GM23248 (cell line): ENCODE results near the gene MYCL. TPM values are rescaled to one million over a fixed set of nuclear protein-coding genes. Genes with fewer than 3 reads are reported as not detected.
A peak's percentile ranks its signal among the peaks of the same experiment; 100 is the strongest.

Experiments
- DNase-seq: peaks from one replicate; pipeline ENCODE4 v3.0.0-alpha.2; 2015
- H2AFZ ChIP-seq: fragments of 200-600 bp; sonication (generic); 2 replicates; pipeline ENCODE4 v1.6.1; 2016; ENCODE audit warnings: antibody characterized with exemption
- H3F3A ChIP-seq: fragments of 200-600 bp; sonication (generic); 2 replicates; pipeline ENCODE4 v1.6.1; 2016; ENCODE audit warnings: mild to moderate bottlenecking, antibody characterized with exemption, mixed run types; ENCODE audit not compliant: insufficient read depth
- H3K27ac ChIP-seq: fragments of 200-600 bp; sonication (generic); 2 replicates; pipeline ENCODE4 v1.5.1; 2016; ENCODE audit warnings: mild to moderate bottlenecking
- H3K27me3 ChIP-seq: fragments of 200-600 bp; sonication (generic); replicated peaks from 2 replicates; pipeline ENCODE4 v1.6.1; 2016; ENCODE audit warnings: mild to moderate bottlenecking; ENCODE audit not compliant: insufficient read depth
- H3K36me3 ChIP-seq: fragments of 200-600 bp; sonication (generic); 2 replicates; pipeline ENCODE4 v1.6.1; 2016; ENCODE audit warnings: low read depth, mild to moderate bottlenecking
- H3K4me1 ChIP-seq: fragments of 200-600 bp; sonication (generic); 2 replicates; pipeline ENCODE4 v1.6.1; 2016; ENCODE audit warnings: mild to moderate bottlenecking; ENCODE audit not compliant: insufficient read depth
- H3K4me2 ChIP-seq: fragments of 200-600 bp; sonication (generic); one replicate; pipeline ENCODE4 v1.6.1; 2016; ENCODE audit warnings: mild to moderate bottlenecking; ENCODE audit not compliant: unreplicated experiment
- H3K4me3 ChIP-seq: fragments of 200-600 bp; sonication (generic); 2 replicates; pipeline ENCODE4 v1.5.1; 2016; ENCODE audit warnings: mild to moderate bottlenecking
- H3K79me2 ChIP-seq: fragments of 200-600 bp; sonication (generic); 2 replicates; pipeline ENCODE4 v1.6.1; 2016; ENCODE audit warnings: mild to moderate bottlenecking; ENCODE audit not compliant: insufficient read depth
- H3K9ac ChIP-seq: fragments of 200-600 bp; sonication (generic); 2 replicates; pipeline ENCODE4 v1.6.1; 2016; ENCODE audit warnings: mild to moderate bottlenecking
- H3K9me2 ChIP-seq: fragments of 200-600 bp; sonication (generic); 2 replicates; pipeline ENCODE4 v1.6.1; 2016; ENCODE audit warnings: mixed run types, mild to moderate bottlenecking, moderate library complexity; ENCODE audit not compliant: insufficient read depth
- H3K9me3 ChIP-seq: fragments of 200-600 bp; sonication (generic); one replicate; pipeline ENCODE4 v1.6.1; 2017; ENCODE audit warnings: low read depth
- H4K20me1 ChIP-seq: fragments of 200-600 bp; sonication (generic); 2 replicates; pipeline ENCODE4 v1.6.0; 2016; ENCODE audit not compliant: insufficient read depth
- EZH2 ChIP-seq: fragments of 200-600 bp; sonication (generic); IDR thresholded peaks from 2 replicates; pipeline ENCODE4 v1.6.1; 2018; ENCODE audit warnings: antibody characterized with exemption, mild to moderate bottlenecking; ENCODE audit not compliant: insufficient read depth, poor library complexity, severe bottlenecking
- EZH2phosphoT487 ChIP-seq: fragments of 200-600 bp; sonication (generic); IDR thresholded peaks from 2 replicates; pipeline ENCODE4 v1.6.1; 2018; ENCODE audit warnings: antibody characterized with exemption, moderate library complexity, mild to moderate bottlenecking, low read depth; ENCODE audit not compliant: insufficient read depth
- WGBS, 2 experiments: methylation state at CpG; one replicate each; pipeline ENCODE4 v1.1.6; 2015 to 2017; ENCODE audit warnings: low lambda C conversion rate in 2 of 2, low coverage in 1 of 2; ENCODE audit errors: missing lambda C conversion rate in 2 of 2; 5-methylcytosine and 5-hydroxymethylcytosine counted together
- in situ Hi-C: fragments of 300-500 bp; cut with MboI; formaldehyde crosslinking; loops from 2 replicates; pipeline ENCODE4 v1.15.0; 2020
- polyA plus RNA-seq: library from polyadenylated mRNA; unstranded; fragments of >200 nt; fragmentation: Nextera tagmentation; extraction: Ambion mirVana; gene quantifications from 2 replicates; pipeline ENCODE4 v1.2.1, GENCODE V29; 2016
- total RNA-seq: library from RNA; depleted of rRNA; stranded (reverse); fragments of >200 nt; shearing (Covaris generic); gene quantifications from 2 replicates; pipeline ENCODE4 v1.2.3, GENCODE V29; 2014

The MYCL gene
- total and polyA plus RNA-seq, 2 experiments from 2014 or later = 0.32 to 0.34 TPM

DNA sequence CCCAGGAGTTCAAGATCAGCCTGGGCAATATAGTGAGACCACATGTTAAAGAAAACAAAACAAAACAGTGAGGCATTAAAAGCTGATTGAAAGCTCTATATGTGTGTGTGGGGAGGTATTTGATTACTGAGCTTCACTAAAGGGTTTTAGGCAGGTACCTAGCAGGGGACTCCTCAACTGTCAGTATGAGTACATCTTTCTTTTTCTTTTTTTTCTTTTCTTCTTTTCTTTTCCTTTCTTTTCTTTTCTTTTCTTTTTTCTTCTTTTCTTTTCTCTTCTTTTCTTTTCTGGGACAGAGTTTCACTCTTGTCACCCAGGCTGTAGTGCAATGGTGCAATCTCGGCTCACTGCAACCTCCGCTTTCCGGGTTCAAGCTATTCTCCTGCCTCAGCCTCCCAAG lies 8.5 kb upstream of the MYCL start:
- Histone ChIP-seq H3K9me2 (no peaks in the 10 kb centered on the region), H3K4me1 (no peaks in the 10 kb centered on the region), H3K27me3 (0 out of 2 replicates have a peak, but pooled peaks cover 3% of the 10 kb centered on the region), H3K4me3 (no peak overlapping the region), H3K27ac (no peak overlapping the region), H3F3A (no peaks in the 10 kb centered on the region), H3K36me3 (no peaks in the 10 kb centered on the region), H3K9ac (no peak overlapping the region), H3K4me2 (no peak overlapping the region), H4K20me1 (no peaks in the 10 kb centered on the region), H2AFZ (no peak overlapping the region), H3K9me3 (no peaks in the 10 kb centered on the region), H3K79me2 (no peaks in the 10 kb centered on the region)
- no peak for TF ChIP-seq EZH2phosphoT487
- TF ChIP-seq EZH2 = no peak
- WGBS, 2 experiments = 90 to 97% methylated on average over 3 of the region's 3 CpGs
- no peak for DNase-seq
- in situ Hi-C loops = no loop called here

- no peaks in the 10 kb centered on the region for H3K9me2 ChIP-seq
- no peak for DNase-seq
- no peak overlapping the region for H3K4me3 ChIP-seq
- no peaks in the 10 kb centered on the region for H3K4me1 ChIP-seq
- WGBS, 2 experiments = 68 to 76% methylated on average over 2 of the region's 2 CpGs
- no peaks in the 10 kb centered on the region for H3K79me2 ChIP-seq
- no peaks in the 10 kb centered on the region for H3F3A ChIP-seq
- peaks cover 10% of the 10 kb centered on the region for H3K27me3 ChIP-seq
- no peak overlapping the region for H3K4me2 ChIP-seq
- H4K20me1 ChIP-seq = no peaks in the 10 kb centered on the region
- TF ChIP-seq EZH2 = no peak
- TF ChIP-seq EZH2phosphoT487 = no peak
- no peaks in the 10 kb centered on the region for H3K9me3 ChIP-seq
- in situ Hi-C loops = no loop called here
- H3K27ac ChIP-seq = no peak overlapping the region
- H3K36me3 ChIP-seq = no peaks in the 10 kb centered on the region
- no peak overlapping the region for H3K9ac ChIP-seq
- no peak overlapping the region for H2AFZ ChIP-seq
Measured at GRCh38 chr1:39908534-39908933, 6.8 kb upstream of the MYCL start.

DNA sequence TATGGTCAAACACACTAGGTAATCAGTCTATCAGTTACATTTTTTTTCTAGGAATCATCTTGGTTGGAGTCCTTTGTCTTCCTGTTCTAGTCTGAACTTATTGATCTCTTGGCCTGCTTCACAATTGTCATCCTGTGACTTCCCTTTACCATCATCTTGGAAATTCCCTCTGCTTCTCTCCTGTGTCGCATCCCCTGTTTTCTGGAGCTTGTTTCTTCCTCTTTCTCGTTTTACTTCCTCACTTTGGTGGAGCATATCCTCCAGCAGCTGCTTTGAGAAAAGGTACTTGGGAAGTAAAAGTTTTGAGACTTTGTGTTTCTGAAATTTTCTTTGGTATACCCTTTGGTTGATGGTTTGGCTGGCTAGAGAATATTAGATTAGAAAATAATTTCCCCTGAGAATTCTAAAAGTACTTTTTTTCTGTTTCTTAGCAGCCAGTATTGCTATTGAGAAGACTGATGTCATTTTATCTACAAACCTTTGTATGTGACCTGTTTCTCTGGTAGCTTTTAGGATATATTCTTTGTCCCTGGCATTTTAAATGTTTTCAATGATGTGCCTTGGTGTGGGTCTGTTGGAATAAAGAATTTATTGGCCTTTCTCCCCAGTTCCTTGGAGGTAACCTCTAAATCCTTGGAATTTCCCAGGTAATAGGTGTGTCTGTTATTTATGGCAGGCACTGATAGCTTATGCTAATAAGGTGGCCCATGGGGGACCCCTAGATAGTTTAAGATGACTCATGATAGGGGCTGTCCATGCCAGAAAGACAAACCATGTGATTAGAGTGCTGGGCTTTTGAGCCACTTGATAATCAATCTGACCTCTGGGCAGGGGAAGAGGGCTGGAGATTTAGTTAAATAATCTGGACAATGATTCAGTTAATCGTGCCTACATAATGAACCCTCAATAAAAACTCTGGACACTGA lies 6.1 kb upstream of the MYCL start:
- Histone ChIP-seq H3K4me3 (no peak overlapping the region), H3K36me3 (no peaks in the 10 kb centered on the region)
- in situ Hi-C loops = no loop called here

DNA sequence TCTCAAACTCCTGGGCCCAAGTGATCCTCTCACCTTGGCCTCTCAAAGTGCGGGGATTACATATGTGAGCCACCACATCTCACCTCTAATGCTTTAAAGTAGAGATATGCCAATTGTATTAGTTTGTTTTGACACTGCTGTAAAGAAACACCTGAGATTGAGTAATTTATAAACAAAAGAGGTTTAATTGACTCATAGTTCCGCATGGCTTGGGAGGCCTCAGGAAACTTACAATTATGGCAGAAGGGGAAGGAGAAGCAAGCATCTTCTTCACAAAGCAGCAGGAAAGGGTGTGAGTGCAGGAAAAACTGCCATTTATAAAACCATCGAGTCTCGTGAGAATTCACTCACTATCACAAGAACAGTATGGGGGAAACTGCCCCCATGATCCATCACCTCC lies 3.5 kb upstream of the MYCL start:
- H3F3A ChIP-seq = no peaks in the 10 kb centered on the region
- H2AFZ ChIP-seq = no peak overlapping the region
- H3K4me3 ChIP-seq = no peak overlapping the region
- no peak for TF ChIP-seq EZH2
- no peaks in the 10 kb centered on the region for H3K36me3 ChIP-seq
- no peaks in the 10 kb centered on the region for H3K79me2 ChIP-seq
- H3K9ac ChIP-seq = no peak overlapping the region
- H4K20me1 ChIP-seq = no peaks in the 10 kb centered on the region
- H3K27ac ChIP-seq = no peak overlapping the region
- 56 to 79% methylated on average over 4 of the region's 4 CpGs for WGBS, 2 experiments
- no peaks in the 10 kb centered on the region for H3K9me3 ChIP-seq
- no peaks in the 10 kb centered on the region for H3K9me2 ChIP-seq
- in situ Hi-C loops = no loop called here
- DNase-seq = no peak
- H3K4me2 ChIP-seq = no peak overlapping the region
- peaks cover 26% of the 10 kb centered on the region for H3K27me3 ChIP-seq
- no peaks in the 10 kb centered on the region for H3K4me1 ChIP-seq

More for the DNA sequence above, 6.1 kb upstream of the MYCL start:
- Histone ChIP-seq H3K79me2 (no peaks in the 10 kb centered on the region), H3K27ac (no peak overlapping the region), H3K27me3 (peaks cover 17% of the 10 kb centered on the region), H3K4me1 (no peaks in the 10 kb centered on the region), H2AFZ (no peak overlapping the region), H3F3A (no peaks in the 10 kb centered on the region), H3K9me2 (no peaks in the 10 kb centered on the region), H3K9me3 (no peaks in the 10 kb centered on the region), H3K9ac (no peak overlapping the region), H3K4me2 (no peak overlapping the region), H4K20me1 (no peaks in the 10 kb centered on the region)
- no peak for TF ChIP-seq EZH2phosphoT487
- TF ChIP-seq EZH2 = no peak
- 70 to 77% methylated on average over 3 of the region's 3 CpGs for WGBS, 2 experiments
- no peak for DNase-seq

GRCh38 chr1:39902460-39902807 lies 717 bp upstream of the MYCL start:
- no peak for DNase-seq
- H2AFZ ChIP-seq = peak overlapping the region; percentile 66
- H3K36me3 ChIP-seq = no peaks in the 10 kb centered on the region
- no peaks in the 10 kb centered on the region for H3K4me1 ChIP-seq
- H3F3A ChIP-seq = no peaks in the 10 kb centered on the region
- no peaks in the 10 kb centered on the region for H4K20me1 ChIP-seq
- H3K9ac ChIP-seq = 0 out of 2 replicates have a peak overlapping the region, but pooled peaks have one; percentile 37
- H3K9me2 ChIP-seq = no peaks in the 10 kb centered on the region
- H3K27me3 ChIP-seq = peaks cover 31% of the 10 kb centered on the region
- H3K4me2 ChIP-seq = peak overlapping the region; percentile 81
- peak overlapping the region; percentile 77 for H3K4me3 ChIP-seq
- WGBS, 2 experiments = 7 to 11% methylated on average over 13 of the region's 13 CpGs
- TF ChIP-seq EZH2phosphoT487 (no peak), EZH2 (peak; percentile 46)
- H3K9me3 ChIP-seq = no peaks in the 10 kb centered on the region
- in situ Hi-C loops = no loop called here
- H3K27ac ChIP-seq = no peak overlapping the region
- H3K79me2 ChIP-seq = no peaks in the 10 kb centered on the region
